Prostate gland (tissue), 2 donors: ENCODE results near the gene RNU1-1. TPM values are rescaled to one million over a fixed set of nuclear protein-coding genes. Genes with fewer than 3 reads are reported as not detected.
"Not testable (repeated sequence)": the region's sequence is repeated elsewhere in the genome, so short reads cannot be mapped to it uniquely, and the experiment has no call there.

ENCODE experiments used
- DNase-seq: peaks from one replicate; pipeline ENCODE4 v3.0.0-alpha.2; 2019; ENCODE audit warnings: low spot score
- H3K27ac ChIP-seq, 2 donors: fragments of 200-600 bp; sonication (generic); 2 replicates each; pipeline ENCODE4 v1.5.1; 2017 to 2019
- H3K27me3 ChIP-seq: fragments of 200-600 bp; sonication (generic); replicated peaks from 2 replicates; pipeline ENCODE4 v1.5.1; 2019; ENCODE audit not compliant: insufficient read depth
- H3K36me3 ChIP-seq, 2 donors: fragments of 200-600 bp; sonication (generic); 1 replicate in 1 of 2; 2 replicates in 1 of 2; pipeline versions ENCODE4 v1.5.1 to v1.8.1; 2017 to 2019
- H3K4me1 ChIP-seq: fragments of 200-600 bp; sonication (generic); replicated peaks from 2 replicates; pipeline ENCODE4 v1.5.1; 2019
- H3K4me3 ChIP-seq, 2 donors: fragments of 200-600 bp; sonication (generic); 2 replicates each; pipeline ENCODE4 v1.5.1; 2017 to 2019
- H3K9me3 ChIP-seq: fragments of 200-600 bp; sonication (generic); 2 replicates; pipeline ENCODE4 v1.5.1; 2017
- WGBS: methylation state at CpG from one replicate; pipeline ENCODE4 v1.1.5; 2018; 5-methylcytosine and 5-hydroxymethylcytosine counted together
- intact Hi-C: fragments of 100-400 bp; cut with DNase I; formaldehyde crosslinking; loops from one replicate; pipeline ENCODE4 v1.14.2; 2022
- total RNA-seq, 2 donors: library from RNA; depleted of rRNA; stranded (reverse); fragments of >200 nt; gene quantifications; one replicate each; pipeline ENCODE4 v1.1.0, GENCODE V29; 2016

RNU1-1 gene
- total RNA-seq, 2 donors from 2014 or later, result under 0.01 TPM

DNA sequence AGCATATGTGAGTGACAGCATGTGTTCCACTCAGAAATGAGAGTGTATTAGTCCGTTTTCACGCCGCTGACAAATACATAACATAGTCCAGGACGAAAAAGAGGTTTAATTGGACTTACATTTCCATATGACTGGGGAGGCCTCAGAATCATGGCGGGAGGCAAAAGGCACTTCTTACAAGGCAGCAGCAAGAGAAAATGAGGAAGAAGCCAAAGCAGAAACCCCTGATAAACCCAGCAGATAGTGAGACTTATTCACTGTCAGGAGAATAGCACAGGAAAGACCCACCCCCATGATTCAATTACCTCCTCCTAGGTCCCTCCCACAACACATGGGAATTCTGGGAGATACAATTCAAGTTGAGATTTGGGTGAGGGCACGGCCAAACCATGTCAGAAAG lies 23.4 kb upstream of the RNU1-1 start:
- H3K9me3 ChIP-seq, H3K36me3 ChIP-seq, DNase-seq, intact Hi-C loops, H3K4me1 ChIP-seq, H3K4me3 ChIP-seq, H3K27me3 ChIP-seq, H3K27ac ChIP-seq: not testable (repeated sequence)
- WGBS, result 85% methylated on average over 6 of the region's 6 CpGs

DNA sequence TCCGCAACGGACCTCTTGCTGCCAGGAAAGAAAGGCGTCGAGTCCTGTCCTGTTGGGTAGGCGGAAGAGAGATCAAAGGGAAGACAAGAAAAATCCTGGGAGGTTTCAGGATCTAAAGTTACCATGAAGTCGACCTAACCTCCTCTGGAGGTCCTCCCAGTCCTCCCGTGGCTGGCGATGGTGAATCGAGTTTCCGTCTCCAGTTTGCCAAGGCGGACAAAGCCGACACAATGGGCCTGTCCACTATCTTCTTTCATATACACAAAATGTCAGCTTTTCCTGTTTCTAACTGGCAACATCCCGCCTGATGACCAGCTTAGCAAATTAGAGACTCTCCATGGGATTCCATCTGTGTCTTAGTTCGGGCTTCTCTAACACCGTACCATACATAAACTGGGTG lies 22.7 kb upstream of the RNU1-1 start:
- WGBS, result 91% methylated on average over 15 of the region's 15 CpGs
- H3K4me1 ChIP-seq, H3K36me3 ChIP-seq, H3K4me3 ChIP-seq, H3K27me3 ChIP-seq, intact Hi-C loops, H3K27ac ChIP-seq, H3K9me3 ChIP-seq, DNase-seq: not testable (repeated sequence)

DNA sequence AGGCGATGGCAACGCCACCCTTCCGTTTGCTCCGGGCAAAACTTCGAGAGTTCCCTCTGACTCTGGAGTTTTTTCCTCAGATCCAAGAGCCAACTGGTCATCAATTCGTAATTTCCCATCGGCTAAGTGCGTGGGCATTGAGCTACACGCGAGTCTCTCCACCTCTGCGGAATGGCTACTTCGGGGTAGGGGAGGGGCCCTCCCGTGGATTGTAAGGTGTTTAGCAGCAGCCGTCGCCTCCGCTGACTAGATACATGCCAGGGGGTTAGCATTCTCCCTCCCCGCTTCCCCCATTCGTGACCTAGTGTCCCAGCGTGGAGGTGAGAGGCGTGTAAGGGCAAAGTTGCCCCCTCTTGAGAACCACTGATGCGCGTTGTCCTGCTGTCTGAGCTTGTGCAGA lies 21.8 kb upstream of the RNU1-1 start:
- H3K9me3 ChIP-seq, H3K27me3 ChIP-seq, H3K4me3 ChIP-seq, DNase-seq, H3K4me1 ChIP-seq, H3K36me3 ChIP-seq, H3K27ac ChIP-seq, intact Hi-C loops: not testable (repeated sequence)
- WGBS, result 64% methylated on average over 22 of the region's 22 CpGs

DNA sequence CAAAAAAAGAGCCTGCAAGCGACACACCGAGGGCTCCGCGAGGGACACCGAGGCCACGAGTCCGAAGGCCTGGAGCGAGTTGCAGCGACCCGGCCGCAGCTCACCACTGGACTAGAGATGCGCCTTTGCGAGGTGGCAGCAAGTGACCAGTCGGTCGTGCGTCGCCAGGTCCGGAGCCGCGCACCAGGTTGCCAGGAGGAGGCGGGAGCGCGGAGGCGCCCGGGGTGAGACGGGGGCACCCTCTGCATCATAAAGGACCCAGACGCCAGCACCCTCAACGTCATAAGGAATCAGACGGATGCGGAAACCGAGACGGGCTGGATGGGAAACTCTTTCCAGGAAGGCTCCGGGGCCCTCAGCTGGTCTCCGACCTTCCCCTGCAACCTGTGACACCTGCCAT lies 21.4 kb upstream of the RNU1-1 start:
- DNase-seq, H3K4me1 ChIP-seq, H3K27ac ChIP-seq, H3K27me3 ChIP-seq, H3K9me3 ChIP-seq, intact Hi-C loops, H3K36me3 ChIP-seq, H3K4me3 ChIP-seq: not testable (repeated sequence)
- WGBS, result 36% methylated on average over 20 of the region's 34 CpGs

DNA sequence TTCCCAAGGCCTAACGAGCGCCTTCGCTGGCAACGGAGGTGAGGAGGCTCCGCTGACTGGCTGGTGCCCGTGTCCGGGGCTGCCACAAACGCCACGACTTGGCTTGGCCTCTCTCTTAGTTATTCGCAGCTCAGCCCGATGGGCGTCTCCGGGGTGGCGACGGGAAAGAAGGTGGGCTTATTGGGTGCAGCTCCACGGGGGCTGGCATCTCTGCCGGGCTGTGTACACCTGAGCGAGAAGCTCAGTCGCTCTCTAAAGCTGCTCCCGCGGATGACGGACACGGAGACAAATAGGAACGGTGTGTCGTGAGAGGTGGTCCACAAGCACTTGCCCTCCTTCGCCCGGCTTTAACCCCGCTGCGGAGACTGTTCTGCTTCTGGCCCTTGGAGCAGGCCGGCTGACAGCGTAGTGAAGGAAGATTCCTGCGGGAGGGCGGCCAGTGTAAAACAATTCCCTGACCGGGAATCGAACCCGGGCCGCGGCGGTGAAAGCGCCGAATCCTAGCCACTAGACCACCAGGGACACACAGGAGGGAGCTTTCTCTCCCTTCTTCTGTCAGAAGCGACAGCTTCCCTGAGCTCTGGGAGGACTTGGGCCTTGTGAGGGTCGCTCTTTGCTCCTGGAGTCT lies 20.9 kb upstream of the RNU1-1 start:
- intact Hi-C loops, H3K9me3 ChIP-seq, H3K4me3 ChIP-seq, H3K27ac ChIP-seq, H3K36me3 ChIP-seq, H3K4me1 ChIP-seq, DNase-seq, H3K27me3 ChIP-seq: not testable (repeated sequence)
- WGBS, result 5% methylated on average over 33 of the region's 43 CpGs

DNA sequence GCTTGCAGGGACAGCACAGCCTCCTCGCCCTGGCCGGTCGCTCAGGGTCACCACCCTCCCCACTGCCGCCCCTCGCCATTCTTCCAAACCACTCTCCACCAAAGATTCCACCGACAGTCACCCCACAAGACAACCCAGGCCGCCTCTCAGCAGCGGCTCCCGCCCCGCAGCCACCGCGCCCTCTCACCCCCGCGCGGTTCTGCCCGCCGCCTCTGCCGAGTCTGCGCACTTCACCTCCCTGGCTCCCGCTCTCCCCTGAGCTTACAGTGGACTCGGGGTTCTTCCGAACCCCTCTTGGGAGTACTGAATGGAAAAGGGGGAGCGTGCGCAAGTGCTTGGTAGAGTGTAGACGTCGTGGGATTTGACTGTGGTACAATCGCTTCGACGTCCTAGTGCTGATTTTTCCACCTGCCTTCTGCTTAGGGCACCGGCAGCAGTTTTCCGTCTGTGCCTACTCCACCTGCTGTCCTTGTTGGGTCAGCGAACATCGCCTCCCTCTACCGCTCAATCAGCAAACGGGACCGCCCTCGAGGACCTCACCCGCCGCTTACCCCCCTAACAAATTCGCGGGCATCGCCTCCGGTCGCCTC lies 20.2 kb upstream of the RNU1-1 start:
- H3K36me3 ChIP-seq, H3K27ac ChIP-seq, H3K4me3 ChIP-seq, intact Hi-C loops, H3K9me3 ChIP-seq, H3K27me3 ChIP-seq, H3K4me1 ChIP-seq, DNase-seq: not testable (repeated sequence)
- 11% methylated on average over 38 of the region's 44 CpGs for WGBS

DNA sequence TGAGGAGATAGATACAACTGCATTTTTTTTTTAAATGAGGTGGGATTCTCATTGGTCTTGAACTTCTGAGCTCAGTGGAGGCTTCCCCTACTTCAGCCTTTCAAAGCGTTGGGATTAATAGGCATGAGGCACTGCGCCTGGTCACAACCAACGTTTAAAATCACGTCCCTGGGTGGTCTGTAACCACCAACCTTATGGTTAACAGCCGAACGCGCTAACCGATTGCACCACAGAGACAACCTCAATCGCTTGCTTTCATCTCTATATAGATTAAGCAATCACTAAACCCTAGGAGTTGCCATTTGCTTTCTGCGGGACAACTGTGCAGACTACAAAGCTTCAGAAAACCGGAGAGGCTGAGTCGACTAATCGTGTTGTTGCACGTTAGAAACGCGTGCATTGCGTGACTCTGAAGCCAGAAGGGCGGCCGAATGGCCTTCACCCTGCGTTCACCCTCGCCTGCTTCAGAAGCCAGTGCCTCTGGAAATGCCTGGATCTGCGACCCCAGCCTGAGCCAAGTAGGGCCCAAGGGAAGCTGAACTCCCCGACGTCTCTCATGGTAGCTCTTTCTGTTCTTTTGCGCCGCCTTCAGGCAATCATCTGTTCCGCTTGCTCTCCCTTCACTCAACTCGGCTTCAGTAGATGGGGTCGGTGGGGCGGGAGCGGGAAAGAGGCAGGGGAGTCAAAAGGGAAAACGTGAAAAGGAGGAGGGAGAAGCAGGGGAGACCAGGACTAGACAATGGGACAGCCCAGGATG lies 18.3 kb upstream of the RNU1-1 start:
- H3K4me1 ChIP-seq, H3K9me3 ChIP-seq, intact Hi-C loops, H3K27me3 ChIP-seq, H3K36me3 ChIP-seq, H3K27ac ChIP-seq, H3K4me3 ChIP-seq, DNase-seq: not testable (repeated sequence)
- WGBS, result 39% methylated on average over 31 of the region's 32 CpGs

DNA sequence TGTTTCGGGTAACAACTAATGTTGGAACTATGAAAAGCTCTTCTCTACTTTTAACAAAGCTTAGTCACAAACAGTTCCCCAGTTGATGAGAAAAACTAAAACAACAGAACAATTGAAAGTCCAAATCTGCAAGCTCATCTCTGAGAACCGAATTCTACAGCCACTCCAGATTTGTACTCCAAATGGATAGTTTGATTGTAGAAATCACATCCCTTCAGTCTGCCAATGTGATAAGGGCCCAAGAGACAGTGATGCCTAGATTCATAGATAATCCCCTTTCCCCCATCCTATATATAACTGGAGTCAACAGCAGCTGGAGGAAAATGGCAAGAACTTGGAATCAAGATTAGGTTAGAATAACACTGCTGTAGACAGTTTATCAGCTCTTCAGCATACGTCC lies 14.3 kb upstream of the RNU1-1 start:
- intact Hi-C loops, H3K36me3 ChIP-seq, H3K27me3 ChIP-seq, DNase-seq, H3K4me1 ChIP-seq, H3K9me3 ChIP-seq, H3K4me3 ChIP-seq, H3K27ac ChIP-seq: not testable (repeated sequence)
- 82% methylated on average over 3 of the region's 3 CpGs for WGBS

DNA sequence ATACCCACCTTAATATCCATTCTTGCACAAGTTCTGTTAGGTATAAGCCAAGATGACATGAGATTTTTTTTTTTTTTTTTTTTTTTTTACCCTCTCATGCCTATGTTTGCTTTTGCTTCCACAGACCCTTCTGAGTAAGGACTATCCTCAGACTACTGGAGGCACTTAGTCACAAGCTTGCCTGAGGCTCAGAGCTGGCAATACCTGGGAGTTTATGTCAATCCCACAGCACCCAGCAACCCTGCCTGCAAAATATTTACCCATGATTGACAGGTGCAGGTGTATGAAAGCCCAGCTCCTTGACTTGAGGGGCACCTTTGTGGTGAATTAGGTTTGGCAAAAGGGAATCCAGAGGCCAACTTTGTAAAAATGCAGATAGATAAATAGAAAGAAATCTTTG lies 11.7 kb upstream of the RNU1-1 start:
- not testable (repeated sequence) for DNase-seq

DNA sequence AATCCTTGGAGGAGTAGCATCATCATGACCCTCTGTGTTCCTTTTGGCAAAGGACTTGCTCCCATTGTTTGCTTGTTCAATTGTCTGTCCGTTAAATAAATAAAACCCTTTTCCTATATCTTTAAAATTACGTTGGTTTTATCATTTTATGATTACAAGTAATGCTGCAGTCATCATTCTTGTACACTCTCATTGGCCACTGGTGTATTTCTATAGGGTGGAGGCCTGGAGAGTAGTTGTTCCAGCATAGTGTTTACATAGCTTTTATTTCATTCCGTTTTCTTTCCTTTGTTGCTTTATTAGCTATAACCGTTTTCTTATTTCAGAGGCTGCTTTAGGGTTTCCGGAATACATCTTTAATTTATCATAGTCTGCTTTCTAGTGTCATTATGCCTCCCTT lies 7.6 kb upstream of the RNU1-1 start:
- H3K4me1 ChIP-seq, DNase-seq, H3K36me3 ChIP-seq, H3K27me3 ChIP-seq, H3K9me3 ChIP-seq, H3K27ac ChIP-seq, H3K4me3 ChIP-seq, intact Hi-C loops: not testable (repeated sequence)
- 48% methylated on average over 5 of the region's 5 CpGs for WGBS

More for the DNA sequence above, 11.7 kb upstream of the RNU1-1 start:
- H3K36me3 ChIP-seq, H3K27ac ChIP-seq, intact Hi-C loops, H3K27me3 ChIP-seq, H3K9me3 ChIP-seq, H3K4me1 ChIP-seq, H3K4me3 ChIP-seq: not testable (repeated sequence)
